HG03135 (cell line): ENCODE data around the gene KCND2.
A peak's percentile ranks its signal among the peaks of the same experiment; 100 is the strongest.

Source experiments
- ATAC-seq: cut with Tn5 transposase; IDR thresholded peaks from one replicate; pipeline ENCODE4 v1.9.1; 2021; ENCODE audit warnings: mild to moderate bottlenecking, moderate library complexity; ENCODE audit not compliant: unreplicated experiment

Gene KCND2

DNA sequence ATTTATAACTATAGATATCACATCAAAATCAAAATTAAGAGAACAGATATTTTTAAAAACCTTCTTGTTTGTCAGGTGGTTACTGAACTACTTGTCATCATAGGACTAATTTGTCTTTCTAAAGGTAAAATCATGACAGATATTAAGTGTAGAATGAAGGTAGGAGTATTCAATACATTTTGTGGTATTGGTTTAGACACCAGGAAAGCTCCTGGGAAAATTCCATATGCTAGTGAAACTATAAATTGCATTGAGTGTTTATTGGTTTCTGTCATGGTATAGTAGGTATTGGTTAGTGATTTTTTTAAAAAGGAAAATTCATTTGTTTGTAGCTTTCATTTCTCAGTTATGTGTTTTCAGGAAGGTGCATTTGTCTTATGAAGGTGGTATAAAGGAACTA is 132.7 kb downstream of the KCND2 start:
- no peak for ATAC-seq

GRCh38 chr7:120407010-120407409 is 134.0 kb downstream of the KCND2 start:
- ATAC-seq = no peak

DNA sequence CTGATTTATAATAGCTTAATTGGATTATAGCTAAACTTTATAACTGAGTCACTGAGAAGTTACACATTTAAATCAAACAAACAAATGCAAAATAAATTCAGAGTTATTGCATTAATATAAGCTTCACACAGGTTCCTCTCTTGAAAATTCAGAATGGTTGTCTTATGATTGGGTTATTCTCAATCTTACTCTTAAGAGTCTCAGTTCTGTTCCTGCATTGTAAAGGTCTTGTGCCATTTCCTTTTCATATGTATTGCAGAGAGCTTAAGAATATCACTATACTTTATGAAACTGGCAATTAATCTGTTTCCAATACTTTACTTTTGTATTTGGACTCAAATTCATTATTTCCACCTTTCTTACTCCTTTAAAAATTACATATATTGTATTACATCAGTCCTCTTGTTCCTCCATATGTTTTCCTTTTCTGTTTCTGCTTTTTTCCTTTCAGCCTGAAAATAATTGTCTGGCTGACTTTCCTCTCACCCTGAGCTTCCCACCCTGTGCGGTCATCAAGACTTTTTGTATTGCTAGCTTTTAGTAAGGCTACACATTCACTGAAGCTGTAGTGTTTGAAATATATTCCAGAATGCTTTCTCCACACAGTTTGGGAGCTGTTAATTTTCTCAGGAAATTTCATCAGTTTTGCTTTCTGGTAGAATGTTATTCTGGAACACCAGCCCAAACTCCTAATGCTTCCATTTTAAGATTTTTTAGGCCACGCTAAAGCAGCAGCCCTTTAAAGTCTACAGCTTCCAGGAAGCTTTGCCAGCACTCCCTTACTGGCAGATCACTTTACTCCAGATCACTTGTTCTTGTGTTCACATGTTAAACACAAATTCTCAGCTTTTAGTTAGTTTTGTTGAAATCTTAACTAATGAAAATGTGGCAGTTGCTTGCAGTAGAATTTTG is 139.4 kb downstream of the KCND2 start:
- ATAC-seq = peak; percentile 70

DNA sequence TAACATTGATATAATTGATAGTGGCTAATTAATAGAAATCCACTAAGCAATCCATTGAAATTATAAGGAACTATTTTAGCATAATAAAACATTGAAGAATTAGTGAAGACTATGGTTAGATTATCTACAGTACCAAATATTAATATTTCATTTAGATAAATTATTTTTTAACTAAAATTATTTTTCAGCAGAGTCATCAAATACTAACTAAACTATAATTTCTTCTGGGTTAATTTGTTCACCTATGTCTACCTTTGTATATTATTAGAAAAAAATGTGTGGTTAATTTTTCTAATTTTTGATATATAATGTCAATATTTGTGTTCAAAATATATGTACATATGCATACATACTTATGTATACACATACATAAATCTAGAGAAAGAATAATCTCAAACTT is 140.2 kb downstream of the KCND2 start:
- ATAC-seq = no peak

GRCh38 chr7:120417244-120417979 is 144.4 kb downstream of the KCND2 start:
- ATAC-seq = no peak

DNA sequence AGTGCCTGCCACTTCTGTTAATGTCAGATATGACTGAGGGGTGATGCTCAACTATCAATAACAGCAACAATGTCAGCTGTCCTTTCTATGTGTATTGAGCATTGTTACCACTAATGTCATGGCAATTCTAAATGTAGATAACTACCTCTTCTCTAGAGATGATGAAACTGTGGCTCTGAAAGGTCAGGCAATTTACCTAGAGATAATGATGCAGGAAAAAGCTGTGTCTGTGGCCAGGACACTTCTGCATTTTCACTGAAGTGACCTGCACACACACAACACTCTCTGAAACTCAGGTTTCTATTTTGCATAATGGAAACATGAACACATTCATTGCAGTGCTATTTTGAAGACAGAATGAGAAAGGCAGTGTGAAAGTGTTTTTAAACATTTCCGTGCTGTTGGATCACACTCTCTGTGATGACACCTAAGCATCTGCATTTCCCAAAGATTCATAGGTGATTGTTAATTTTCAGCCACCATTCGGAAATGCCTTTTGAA is 148.2 kb downstream of the KCND2 start:
- ATAC-seq = peak; percentile 98

GRCh38 chr7:120431016-120431415 is 158.0 kb downstream of the KCND2 start:
- no peak for ATAC-seq

DNA sequence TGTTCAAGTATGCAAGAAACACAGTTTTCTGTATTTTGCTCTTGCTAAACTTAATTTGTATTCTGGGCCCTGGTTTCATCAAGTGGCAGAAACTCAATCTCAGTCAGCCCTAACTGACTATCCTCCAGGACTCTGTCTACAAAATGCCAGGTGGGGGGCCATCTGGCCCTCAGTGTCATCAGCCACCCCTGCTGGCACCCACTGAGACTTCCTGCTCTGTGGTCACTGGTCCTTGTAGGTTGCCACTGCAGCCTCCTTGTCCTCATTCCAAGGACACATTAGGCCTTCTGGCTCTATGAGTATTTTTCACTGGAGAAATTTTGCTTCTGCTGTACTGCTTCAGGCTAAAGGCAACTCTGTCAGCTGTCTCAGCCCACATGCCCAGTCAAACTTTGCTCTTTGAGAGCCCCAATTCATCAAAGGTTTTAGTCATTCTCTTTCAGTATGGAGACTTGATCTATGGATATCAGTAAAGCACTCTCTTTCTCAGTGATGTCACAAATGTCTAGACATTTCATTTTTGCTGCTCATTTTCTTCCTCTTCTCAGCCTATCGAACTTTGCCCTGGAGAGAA is 163.6 kb downstream of the KCND2 start:
- no peak for ATAC-seq

GRCh38 chr7:120441850-120442249 is 168.9 kb downstream of the KCND2 start:
- ATAC-seq = peak; percentile 82

DNA sequence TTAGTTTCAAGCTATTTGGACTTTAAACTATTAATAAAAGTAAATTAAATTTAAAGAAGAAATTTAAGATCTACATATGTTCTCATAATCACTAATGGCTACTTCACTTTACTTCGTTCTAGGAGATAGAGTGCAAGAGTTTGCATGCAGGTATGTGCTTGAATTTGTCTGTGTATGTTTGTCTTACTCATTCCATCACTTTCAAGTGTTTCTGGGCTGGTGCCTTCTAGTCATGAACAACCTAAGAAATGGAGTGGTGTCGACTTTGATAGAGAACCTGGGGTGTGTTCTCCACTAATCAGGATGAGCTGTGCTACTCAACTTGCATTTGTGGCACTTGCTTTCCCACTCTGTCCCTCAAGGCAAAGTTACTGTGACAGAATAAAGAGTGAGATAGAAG is 169.9 kb downstream of the KCND2 start:
- ATAC-seq = peak; percentile 43

- ATAC-seq = no peak
These were observed 171.7 kb downstream of the KCND2 start for GRCh38 chr7:120444650-120445049.

GRCh38 chr7:120445276-120445675 is 172.3 kb downstream of the KCND2 start:
- no peak for ATAC-seq

DNA sequence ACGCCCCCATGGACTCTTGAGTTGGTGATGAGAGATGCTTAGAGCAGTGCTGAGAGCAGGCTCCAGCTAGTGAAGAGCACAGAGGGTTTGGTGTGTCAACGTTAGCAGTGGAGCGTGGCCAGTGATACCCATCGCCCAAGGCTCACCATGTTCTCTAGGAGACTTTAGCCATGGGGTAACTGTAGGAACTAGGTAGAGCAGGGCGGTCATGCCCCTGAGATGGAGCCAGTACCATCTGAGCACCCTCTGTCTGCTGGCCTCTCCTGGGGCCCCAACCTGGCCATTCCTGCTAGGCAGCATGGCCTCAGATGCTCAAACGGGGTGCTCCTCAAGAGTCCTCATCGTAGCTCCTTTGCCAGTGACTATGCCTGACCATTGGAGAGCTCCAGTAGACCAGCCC is 179.7 kb downstream of the KCND2 start:
- no peak for ATAC-seq

DNA sequence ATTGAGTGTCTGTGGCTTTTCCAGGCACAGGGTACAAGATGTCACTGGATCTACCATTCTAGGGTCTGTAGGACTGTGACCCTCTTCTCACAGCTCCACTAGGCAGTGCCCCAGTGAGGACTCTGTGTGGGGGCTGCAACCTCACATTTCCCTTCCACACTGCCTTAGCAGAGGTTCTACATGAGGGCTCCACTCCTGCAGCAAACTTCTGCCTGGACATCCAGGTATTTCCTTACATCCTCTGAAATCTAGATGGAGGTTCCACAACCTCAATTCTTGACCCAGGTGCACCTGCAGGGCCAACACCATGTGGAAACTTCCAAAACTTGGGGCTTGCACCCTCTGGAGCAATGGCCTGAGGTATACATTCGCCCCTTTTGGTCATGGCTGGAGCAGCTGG is 183.7 kb downstream of the KCND2 start:
- ATAC-seq = no peak

DNA sequence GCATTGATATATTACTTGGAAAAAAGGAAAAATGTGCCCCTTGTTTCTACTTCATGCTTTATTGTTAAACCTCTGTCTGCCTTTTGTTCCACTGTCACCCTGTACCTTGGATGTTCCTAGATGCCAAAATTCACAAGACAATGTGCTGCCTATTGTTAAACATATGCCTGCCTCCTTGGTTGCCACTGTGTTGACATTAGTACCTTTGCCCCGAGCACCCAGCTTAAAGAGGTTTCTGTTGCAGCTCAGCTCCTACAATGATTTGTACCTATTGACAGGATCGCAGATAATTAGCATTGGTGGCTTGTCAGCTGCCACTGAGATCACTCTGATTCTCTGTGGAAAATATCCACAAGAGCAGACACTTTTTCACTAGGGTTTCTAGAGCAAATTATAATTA is 188.0 kb downstream of the KCND2 start:
- no peak for ATAC-seq

- no peak for ATAC-seq
These were observed 190.0 kb downstream of the KCND2 start for GRCh38 chr7:120462991-120463390.

GRCh38 chr7:120464104-120464503 is 191.1 kb downstream of the KCND2 start:
- ATAC-seq = no peak

GRCh38 chr7:120467676-120468075 is 194.7 kb downstream of the KCND2 start:
- no peak for ATAC-seq

DNA sequence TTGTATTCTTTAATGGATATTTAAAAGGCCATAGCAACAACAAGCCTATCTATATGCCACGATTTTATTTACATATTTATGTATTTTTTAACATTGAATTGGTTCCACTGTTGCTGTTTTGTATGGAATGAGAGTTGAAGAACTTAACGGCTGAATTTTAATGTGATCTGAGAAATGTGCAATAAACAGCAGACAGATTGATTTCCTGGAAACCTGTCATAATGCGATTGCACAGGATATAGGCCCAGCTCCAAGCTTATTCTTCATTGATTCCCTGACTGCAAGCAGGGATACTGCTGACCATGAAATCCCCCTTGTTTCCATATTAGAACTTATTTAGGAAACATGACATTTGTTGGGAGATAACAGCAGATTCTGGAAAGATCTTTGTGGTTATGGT is 195.6 kb downstream of the KCND2 start:
- ATAC-seq = no peak

DNA sequence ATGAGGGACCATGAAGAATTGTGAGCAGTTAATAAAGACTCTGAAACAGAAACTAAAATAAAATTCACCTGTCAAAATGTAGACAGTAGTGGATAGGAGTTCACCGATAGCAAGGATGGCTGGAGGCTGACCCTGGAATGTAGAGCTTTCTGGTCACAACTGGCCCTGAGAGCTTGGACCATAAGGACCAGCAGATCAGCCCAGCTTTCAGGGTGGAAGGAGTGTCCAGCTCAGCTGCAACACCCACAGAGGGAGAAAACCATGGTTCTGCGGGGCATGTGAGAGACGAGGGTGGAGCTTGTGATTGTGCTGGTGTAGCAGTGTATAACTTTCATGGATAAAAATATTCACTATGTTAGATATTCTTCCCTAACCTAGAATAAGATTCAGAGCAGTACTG is 199.9 kb downstream of the KCND2 start:
- no peak for ATAC-seq

DNA sequence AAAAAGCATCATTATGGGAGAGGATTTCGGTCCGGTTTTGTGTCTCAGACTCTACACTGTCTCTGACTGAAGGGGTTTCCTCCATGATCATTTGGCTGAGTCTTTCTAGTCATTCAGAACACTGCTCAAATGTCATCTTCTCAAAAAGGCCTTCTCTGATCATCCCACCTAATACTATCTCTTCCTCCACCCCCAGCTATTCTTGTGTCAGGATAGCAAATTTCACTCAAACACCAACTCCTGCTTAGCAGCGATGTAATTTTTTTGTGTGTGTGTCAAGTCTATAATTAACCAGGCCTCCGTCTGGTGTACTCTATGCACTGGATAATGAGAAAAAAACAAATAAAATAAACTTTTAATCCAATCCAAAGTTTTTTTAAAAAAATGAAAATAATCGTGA is 200.4 kb downstream of the KCND2 start:
- no peak for ATAC-seq

DNA sequence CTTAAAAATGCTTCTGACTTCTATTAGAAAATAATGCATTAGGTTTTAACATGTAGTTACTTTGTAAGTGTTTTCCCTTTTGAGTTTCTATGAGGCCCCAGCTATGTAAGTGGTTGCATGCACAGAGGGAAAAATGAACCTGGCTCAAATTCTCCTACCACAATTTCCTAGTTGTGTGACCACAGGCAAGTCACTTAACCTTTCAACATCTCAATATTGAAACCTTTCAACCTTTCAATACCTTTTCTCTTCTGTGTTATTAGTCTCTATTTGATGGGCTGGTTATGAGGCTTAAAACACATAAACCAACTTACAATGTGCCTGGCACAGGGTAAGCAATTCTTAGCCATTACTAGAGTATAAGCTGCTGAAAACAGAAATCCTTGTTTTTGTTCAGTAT is 203.0 kb downstream of the KCND2 start:
- peak; percentile 65 for ATAC-seq
